ENCODE measurements around the gene MED26. TPM values are rescaled to one million over a fixed set of nuclear protein-coding genes. Genes with fewer than 3 reads are reported as not detected.

The MED26 gene
- total and polyA plus RNA-seq, 2 of the 13 experiments (the other 11 are each of a cell fraction or from before 2014, with no cell fraction given) = 3.5 to 3.8 TPM

- TF ChIP-seq, protein P1, sequence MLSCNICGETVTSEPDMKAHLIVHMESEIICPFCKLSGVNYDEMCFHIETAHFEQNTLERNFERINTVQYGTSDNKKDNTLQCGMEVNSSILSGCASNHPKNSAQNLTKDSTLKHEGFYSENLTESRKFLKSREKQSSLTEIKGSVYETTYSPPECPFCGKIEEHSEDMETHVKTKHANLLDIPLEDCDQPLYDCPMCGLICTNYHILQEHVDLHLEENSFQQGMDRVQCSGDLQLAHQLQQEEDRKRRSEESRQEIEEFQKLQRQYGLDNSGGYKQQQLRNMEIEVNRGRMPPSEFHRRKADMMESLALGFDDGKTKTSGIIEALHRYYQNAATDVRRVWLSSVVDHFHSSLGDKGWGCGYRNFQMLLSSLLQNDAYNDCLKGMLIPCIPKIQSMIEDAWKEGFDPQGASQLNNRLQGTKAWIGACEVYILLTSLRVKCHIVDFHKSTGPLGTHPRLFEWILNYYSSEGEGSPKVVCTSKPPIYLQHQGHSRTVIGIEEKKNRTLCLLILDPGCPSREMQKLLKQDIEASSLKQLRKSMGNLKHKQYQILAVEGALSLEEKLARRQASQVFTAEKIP (CRISPR knock-in tag; IDR thresholded peaks at IDR 0.05; ENCODE audit: borderline replicate concordance) = no peak
- no peak for TF ChIP-seq NBN (conservative IDR thresholded peaks at IDR 0.05)
- no peak for TF ChIP-seq CENPX (CRISPR knock-in tag; IDR thresholded peaks at IDR 0.05)
- TF ChIP-seq RBM22 (optimal IDR thresholded peaks at IDR 0.05; ENCODE audit: low read length) = no peak
- peak; percentile 40; the same call in 1 of the 2 replicates for TF ChIP-seq ZMAT3 (CRISPR knock-in tag; conservative IDR thresholded peaks at IDR 0.05)
- TF ChIP-seq, protein P2, sequence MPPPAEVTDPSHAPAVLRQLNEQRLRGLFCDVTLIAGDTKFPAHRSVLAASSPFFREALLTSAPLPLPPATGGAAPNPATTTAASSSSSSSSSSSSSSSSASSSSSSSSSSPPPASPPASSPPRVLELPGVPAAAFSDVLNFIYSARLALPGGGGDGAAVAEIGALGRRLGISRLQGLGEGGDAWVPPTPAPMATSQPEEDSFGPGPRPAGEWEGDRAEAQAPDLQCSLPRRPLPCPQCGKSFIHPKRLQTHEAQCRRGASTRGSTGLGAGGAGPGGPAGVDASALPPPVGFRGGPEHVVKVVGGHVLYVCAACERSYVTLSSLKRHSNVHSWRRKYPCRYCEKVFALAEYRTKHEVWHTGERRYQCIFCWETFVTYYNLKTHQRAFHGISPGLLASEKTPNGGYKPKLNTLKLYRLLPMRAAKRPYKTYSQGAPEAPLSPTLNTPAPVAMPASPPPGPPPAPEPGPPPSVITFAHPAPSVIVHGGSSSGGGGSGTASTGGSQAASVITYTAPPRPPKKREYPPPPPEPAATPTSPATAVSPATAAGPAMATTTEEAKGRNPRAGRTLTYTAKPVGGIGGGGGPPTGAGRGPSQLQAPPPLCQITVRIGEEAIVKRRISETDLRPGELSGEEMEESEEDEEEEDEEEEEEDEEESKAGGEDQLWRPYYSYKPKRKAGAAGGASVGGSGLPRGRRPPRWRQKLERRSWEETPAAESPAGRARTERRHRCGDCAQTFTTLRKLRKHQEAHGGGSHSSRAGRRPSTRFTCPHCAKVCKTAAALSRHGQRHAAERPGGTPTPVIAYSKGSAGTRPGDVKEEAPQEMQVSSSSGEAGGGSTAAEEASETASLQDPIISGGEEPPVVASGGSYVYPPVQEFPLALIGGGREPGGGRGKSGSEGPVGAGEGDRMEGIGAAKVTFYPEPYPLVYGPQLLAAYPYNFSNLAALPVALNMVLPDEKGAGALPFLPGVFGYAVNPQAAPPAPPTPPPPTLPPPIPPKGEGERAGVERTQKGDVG (CRISPR knock-in tag; IDR thresholded peaks at IDR 0.05; ENCODE audit: borderline replicate concordance) = no peak
- TF ChIP-seq ZNF768 (CRISPR knock-in tag; IDR thresholded peaks at IDR 0.05) = peak; percentile 51; the same call in 1 of the 2 replicates
- no peak for TF ChIP-seq GRHL1 (CRISPR knock-in tag; conservative IDR thresholded peaks at IDR 0.05)
- no peak for TF ChIP-seq ZNF577 (CRISPR knock-in tag; IDR thresholded peaks at IDR 0.05; ENCODE audit: borderline replicate concordance, low read depth)
- TF ChIP-seq ARHGAP35 (CRISPR knock-in tag; IDR thresholded peaks at IDR 0.05; ENCODE audit: borderline replicate concordance) = peak; percentile 45; the same call in 1 of the 2 replicates
- TF ChIP-seq ZNF552 (CRISPR knock-in tag; IDR thresholded peaks at IDR 0.05; ENCODE audit: borderline replicate concordance) = no peak; the same call in 1 of the 2 replicates
- TF ChIP-seq, protein P3, sequence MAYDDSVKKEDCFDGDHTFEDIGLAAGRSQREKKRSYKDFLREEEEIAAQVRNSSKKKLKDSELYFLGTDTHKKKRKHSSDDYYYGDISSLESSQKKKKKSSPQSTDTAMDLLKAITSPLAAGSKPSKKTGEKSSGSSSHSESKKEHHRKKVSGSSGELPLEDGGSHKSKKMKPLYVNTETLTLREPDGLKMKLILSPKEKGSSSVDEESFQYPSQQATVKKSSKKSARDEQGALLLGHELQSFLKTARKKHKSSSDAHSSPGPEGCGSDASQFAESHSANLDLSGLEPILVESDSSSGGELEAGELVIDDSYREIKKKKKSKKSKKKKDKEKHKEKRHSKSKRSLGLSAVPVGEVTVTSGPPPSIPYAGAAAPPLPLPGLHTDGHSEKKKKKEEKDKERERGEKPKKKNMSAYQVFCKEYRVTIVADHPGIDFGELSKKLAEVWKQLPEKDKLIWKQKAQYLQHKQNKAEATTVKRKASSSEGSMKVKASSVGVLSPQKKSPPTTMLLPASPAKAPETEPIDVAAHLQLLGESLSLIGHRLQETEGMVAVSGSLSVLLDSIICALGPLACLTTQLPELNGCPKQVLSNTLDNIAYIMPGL (CRISPR knock-in tag; IDR thresholded peaks at IDR 0.05; ENCODE audit: borderline replicate concordance in 1 of 2, low read depth in 1 of 2) = peak; percentile 63 to 68; a peak in 3 of 4 replicates
- no peak for TF ChIP-seq NFYB (CRISPR knock-in tag; IDR thresholded peaks at IDR 0.05)
- no peak for TF ChIP-seq ISX (CRISPR knock-in tag; conservative IDR thresholded peaks at IDR 0.05)
- TF ChIP-seq ZNF576 (CRISPR knock-in tag; IDR thresholded peaks at IDR 0.05) = no peak
- TF ChIP-seq ZNF275 (CRISPR knock-in tag; IDR thresholded peaks at IDR 0.05; ENCODE audit: borderline replicate concordance) = 0 out of 2 replicates have a peak, but pooled peaks have one; percentile 52
- no peak for TF ChIP-seq TSC22D2 (CRISPR knock-in tag; IDR thresholded peaks at IDR 0.05; ENCODE audit: borderline replicate concordance)
- TF ChIP-seq TEAD3 (CRISPR knock-in tag; optimal IDR thresholded peaks at IDR 0.05; ENCODE audit: borderline replicate concordance) = no peak
Observed at GRCh38 chr19:16627193-16627927, 644 bp downstream of the MED26 start (continued).
